ENCODE measurements around the gene CASP9. TPM values are rescaled to one million over a fixed set of nuclear protein-coding genes. Genes with fewer than 3 reads are reported as not detected.
"Not testable (repeated sequence)": the region's sequence is repeated elsewhere in the genome, so short reads cannot be mapped to it uniquely, and the experiment has no call there.

CASP9 gene
- polyA plus RNA-seq, 6 donors from 2014 or later: 4.8 to 17.7 (median 14.7) TPM

DNA sequence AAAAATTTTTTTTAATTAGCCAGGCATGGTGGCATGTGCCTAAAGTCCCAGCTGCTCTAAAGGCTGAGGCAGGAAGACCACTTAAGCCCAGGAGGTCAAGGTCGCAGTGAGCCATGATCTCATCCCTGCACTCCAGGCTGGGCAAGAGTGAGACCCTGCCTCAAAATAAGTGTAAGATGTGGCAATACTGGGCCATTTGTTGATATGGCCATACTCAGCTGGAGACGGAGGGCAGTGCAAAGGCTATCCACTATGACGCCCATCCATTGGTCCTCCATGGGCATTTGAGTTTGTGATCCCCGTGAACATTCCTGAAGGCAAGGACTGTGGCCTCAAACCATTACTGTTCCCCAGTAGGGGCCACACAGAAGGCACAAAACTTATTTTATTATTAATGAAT is 1.5 kb downstream of the CASP9 start:
- H3K9me3 Mint-ChIP-seq: no peaks in the 10 kb centered on the region
- peaks cover 31 to 56% (median 38%) of the 10 kb centered on the region in 3 donors for H3K4me1 Mint-ChIP-seq
- DNase-seq: no peak

DNA sequence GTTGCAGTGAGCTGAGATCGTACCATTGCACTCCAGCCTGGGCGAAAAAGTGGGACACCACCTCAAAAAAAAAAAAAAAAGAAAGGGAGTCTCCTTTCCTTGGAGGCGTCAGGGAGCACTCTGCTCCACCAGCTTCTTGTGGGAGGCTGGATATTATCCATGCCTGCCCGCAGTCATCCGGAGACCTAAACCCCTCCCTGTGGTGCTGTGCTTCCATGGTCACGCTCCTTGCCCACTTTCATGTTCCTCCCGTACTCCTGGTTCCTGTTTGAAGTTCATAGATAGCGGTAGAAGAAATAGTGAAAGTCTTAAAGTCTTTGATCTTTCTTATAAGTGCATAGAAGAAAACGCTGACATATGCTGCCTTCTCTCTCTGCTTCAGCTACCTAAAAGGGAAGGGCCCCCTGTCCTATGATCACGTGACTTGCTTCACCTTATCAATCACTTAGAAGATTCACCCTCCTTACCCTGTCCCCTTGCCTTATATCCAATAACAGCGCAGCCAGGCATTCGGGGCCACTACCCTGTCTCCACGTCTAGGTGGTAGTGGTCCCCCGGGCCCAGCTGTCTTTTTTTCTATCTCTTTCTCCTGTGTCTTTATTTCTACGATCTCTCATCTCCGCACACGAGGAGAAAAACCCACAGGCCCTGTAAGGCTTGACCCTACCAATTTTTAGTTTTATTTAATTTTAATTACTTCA is 2.7 kb downstream of the CASP9 start:
- Mint-ChIP-seq H3K4me3 (peak overlapping the region in 1 of 8 donors; percentile 55), H3K4me1 (peaks cover 30 to 54% (median 31%) of the 10 kb centered on the region in 3 donors), H3K27ac (peak overlapping the region in 3 of 6 donors; percentile 52 to 63 (median 63))
- not testable (repeated sequence) for H3K36me3 Mint-ChIP-seq; H3K27me3 Mint-ChIP-seq; ATAC-seq (ENCODE audit: low read depth in 2 of 2); H3K9me3 Mint-ChIP-seq; DNase-seq

More for the DNA sequence above, 1.5 kb downstream of the CASP9 start:
- peak overlapping the region in 3 of 8 donors; percentile 39 to 95 (median 89) for H3K4me3 Mint-ChIP-seq
- ATAC-seq (ENCODE audit: low read depth in 2 of 2): no peak
- peak overlapping the region in 2 of 6 donors; percentile 69 to 99 for H3K27ac Mint-ChIP-seq
- no peaks in the 10 kb centered on the region for H3K27me3 Mint-ChIP-seq
- peaks cover 0 to under 1% of the 10 kb centered on the region in 2 donors for H3K36me3 Mint-ChIP-seq

DNA sequence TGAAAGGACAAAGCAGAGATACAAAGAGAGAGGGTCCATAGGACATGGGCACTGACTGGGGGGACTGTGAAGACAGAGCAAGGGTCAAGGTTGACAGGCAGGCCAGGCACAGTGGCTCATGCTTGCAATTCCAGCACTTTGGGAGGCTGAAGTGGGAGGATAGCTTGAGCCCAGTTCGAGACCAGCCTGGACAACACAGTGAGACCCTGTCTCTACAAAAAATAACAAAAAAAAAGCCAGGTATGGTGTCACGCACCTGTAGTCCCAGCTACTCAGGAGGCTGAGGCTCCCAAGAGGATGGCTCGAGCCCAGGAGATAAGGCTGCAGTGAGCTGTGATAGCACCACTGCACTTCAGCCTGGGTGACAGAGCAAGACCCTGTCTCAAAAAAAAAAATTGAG is 4.4 kb downstream of the CASP9 start:
- ATAC-seq (ENCODE audit: low read depth in 2 of 2) (no peak), DNase-seq (no peak)
- Mint-ChIP-seq H3K36me3 (peaks cover 5 to 9% of the 10 kb centered on the region in 2 donors), H3K4me3 (peak overlapping the region in 1 of 8 donors; percentile 30), H3K27me3 (no peaks in the 10 kb centered on the region), H3K4me1 (peaks cover 22 to 51% (median 29%) of the 10 kb centered on the region in 3 donors), H3K27ac (peak overlapping the region in 2 of 6 donors; percentile 85 to 93), H3K9me3 (no peaks in the 10 kb centered on the region)

DNA sequence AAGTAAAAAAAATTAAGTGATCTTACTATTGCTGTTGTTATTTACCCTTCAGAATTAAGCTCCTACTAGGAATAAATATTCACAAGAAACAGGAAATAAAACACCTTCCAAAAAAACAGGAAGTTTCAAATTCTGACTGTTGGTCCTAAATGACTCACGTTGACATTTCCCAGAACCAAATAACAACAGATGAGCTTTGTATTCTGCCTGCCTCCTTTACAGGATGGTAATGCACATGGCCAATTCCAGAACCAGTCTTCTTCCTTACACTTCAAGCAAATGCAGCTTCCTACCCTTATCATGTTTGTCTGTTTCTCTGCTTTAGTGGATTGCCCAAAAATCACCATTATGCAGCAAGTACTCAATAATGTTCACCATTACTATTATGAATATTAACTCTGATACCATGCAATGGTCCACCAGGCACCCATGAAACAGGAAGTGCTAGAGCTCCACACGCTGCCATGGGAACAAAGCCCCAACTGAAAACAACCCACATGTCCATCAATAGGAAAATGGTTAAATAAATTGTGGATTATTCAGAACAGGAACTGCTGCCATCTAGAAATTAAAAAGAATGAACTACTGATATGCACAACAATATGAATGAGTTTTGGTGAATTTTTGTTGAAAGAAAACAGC is 8.9 kb downstream of the CASP9 start:
- H3K4me1 Mint-ChIP-seq: peaks cover 16 to 47% (median 24%) of the 10 kb centered on the region in 3 donors
- no peaks in the 10 kb centered on the region for H3K9me3 Mint-ChIP-seq
- DNase-seq (no peak), ATAC-seq (ENCODE audit: low read depth in 2 of 2) (peak; percentile 32 to 60)
- peaks cover 9 to 17% of the 10 kb centered on the region in 2 donors for H3K36me3 Mint-ChIP-seq
- peak overlapping the region in 2 of 8 donors; percentile 4 to 35 for H3K4me3 Mint-ChIP-seq
- peak overlapping the region in 5 of 6 donors; percentile 13 to 73 (median 30) for H3K27ac Mint-ChIP-seq
- H3K27me3 Mint-ChIP-seq: no peaks in the 10 kb centered on the region

DNA sequence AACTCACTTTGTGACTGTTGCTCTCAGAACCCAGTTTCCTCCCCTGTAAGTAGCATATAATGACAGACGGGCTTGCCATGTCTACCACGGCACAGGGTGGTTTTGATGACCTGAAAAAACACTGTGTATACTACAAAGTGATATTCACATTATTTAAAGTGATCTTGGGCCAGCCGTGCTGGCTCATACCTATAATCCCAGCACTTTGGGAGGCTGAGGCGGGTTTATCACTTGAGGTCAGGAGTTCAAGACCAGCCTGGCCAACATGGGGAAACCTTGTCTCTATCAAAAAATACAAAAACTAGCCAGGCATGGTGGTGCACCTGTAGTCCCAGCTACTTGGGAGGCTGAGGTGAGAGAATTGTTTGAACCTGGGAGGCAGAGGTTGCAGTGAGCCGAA is 9.5 kb downstream of the CASP9 start:
- Mint-ChIP-seq H3K36me3 (peaks cover 9 to 17% of the 10 kb centered on the region in 2 donors), H3K27ac (peak overlapping the region in 1 of 6 donors; percentile 82), H3K4me1 (peaks cover 17 to 45% (median 23%) of the 10 kb centered on the region in 3 donors)
- not testable (repeated sequence) for H3K27me3 Mint-ChIP-seq; ATAC-seq (ENCODE audit: low read depth in 2 of 2); H3K9me3 Mint-ChIP-seq; DNase-seq; H3K4me3 Mint-ChIP-seq

DNA sequence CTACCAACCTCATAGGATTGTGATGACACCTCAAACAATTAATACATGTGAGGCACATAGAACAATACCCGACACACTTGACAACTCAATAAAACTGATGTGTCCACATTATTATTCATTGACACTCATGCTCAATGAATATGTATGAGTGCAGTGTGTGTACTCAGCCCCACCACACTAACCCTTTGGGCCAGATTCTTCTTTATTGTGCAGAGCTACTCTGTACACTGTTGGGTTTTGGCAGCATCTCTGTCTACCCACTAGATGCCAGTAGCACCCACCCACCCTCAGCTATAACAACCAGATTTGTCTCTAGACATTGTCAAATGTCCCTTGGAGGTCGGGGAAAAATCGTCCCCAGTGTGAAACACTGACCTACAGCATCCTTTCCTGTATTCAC is 10.1 kb downstream of the CASP9 start:
- Mint-ChIP-seq H3K27me3 (no peaks in the 10 kb centered on the region), H3K4me3 (no peak overlapping the region), H3K36me3 (peaks cover 9 to 17% of the 10 kb centered on the region in 2 donors), H3K27ac (peak overlapping the region in 1 of 6 donors; percentile 51), H3K9me3 (no peaks in the 10 kb centered on the region), H3K4me1 (peaks cover 21 to 44% (median 23%) of the 10 kb centered on the region in 3 donors)
- ATAC-seq (ENCODE audit: low read depth in 2 of 2): no peak
- no peak for DNase-seq

DNA sequence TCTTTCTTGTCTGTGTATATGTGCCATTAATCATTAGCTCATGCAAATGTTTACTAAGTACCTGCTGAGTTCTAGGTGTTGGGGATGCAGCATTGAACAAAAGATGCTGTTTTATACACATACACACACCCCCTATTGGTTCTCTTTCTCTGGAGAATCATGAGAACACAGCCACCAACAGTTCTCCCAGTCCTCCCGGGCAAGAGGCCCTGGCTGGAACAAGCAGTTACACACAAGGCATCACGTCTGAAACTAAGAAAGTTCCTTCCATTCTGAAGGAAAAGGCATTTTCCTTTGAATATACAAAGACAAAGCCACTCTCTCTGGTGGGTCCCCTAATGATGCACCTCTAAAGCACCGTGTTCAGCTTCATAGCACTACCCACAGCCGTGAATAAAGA is 10.8 kb downstream of the CASP9 start:
- Mint-ChIP-seq H3K4me1 (peaks cover 23 to 40% (median 24%) of the 10 kb centered on the region in 3 donors), H3K4me3 (no peak overlapping the region), H3K27me3 (no peaks in the 10 kb centered on the region), H3K27ac (peak overlapping the region in 2 of 6 donors; percentile 22 to 39), H3K9me3 (no peaks in the 10 kb centered on the region), H3K36me3 (peaks cover 9 to 17% of the 10 kb centered on the region in 2 donors)
- DNase-seq: no peak
- ATAC-seq (ENCODE audit: low read depth in 2 of 2): no peak

DNA sequence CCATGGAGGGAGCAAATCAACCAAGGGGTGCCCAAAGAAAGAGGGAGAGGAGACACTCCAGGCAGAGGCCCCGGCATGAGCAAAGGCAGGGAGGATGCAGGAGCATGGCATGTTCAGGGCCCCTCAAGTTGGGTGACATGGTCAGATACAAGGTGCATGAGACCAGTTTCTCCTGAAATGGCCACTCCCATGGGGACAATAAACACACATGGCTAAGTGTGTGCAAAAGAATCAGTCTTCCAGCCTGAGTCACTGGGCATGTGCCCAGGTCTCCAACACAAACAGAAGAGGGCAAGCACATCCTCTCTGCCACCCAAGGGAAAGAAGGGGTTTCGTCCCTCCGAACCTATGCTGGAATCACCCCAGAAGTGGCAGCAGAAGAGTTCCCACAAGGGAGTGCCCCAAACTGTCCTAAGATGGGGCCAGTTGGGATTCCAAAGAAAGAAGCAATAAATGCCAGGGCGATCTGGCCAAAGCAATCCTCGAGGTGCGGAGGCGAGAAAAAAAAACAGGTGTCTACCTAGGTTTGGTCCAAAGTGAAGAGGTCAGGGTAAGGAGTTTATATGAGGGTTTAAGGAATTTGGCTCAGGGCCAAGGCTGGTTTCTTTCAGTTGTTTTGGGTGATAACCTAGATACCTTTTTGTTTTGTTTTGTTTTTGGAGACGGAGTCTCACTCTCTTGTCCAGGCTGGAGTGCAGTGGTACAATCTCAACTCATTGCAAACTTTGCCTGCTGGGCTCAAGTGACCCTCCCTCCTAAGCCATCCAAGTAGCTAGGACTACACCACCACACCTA is 13.2 kb downstream of the CASP9 start:
- Mint-ChIP-seq H3K36me3 (peaks cover 4 to 8% of the 10 kb centered on the region in 2 donors), H3K4me1 (peaks cover 19 to 31% (median 23%) of the 10 kb centered on the region in 3 donors), H3K4me3 (no peak overlapping the region), H3K9me3 (no peaks in the 10 kb centered on the region), H3K27ac (peak overlapping the region in 1 of 6 donors; percentile 18), H3K27me3 (no peaks in the 10 kb centered on the region)
- ATAC-seq (ENCODE audit: low read depth in 2 of 2) (no peak), DNase-seq (no peak)

DNA sequence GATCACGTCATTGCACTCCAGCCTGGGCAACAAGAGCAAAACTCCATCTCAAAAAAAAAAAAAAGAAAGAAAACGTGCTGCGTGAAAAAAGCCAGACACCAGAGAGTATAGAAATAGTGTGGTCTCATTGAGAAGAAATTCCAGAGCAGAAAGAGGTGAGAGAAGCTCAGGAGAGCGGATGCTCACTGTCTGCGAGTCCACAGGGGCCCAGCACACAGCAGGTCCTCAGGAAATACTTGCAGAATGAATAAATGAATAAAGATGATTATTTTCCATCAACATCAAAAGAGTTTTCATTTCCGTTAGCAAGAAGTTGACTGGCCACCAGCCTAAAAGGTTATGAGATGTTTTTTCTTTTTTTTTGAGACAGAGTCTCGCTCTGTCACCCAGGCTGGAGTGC is 14.4 kb downstream of the CASP9 start:
- no peak for ATAC-seq (ENCODE audit: low read depth in 2 of 2)
- peaks cover 4 to 8% of the 10 kb centered on the region in 2 donors for H3K36me3 Mint-ChIP-seq
- no peaks in the 10 kb centered on the region for H3K27me3 Mint-ChIP-seq
- peaks cover 13 to 21% (median 17%) of the 10 kb centered on the region in 3 donors for H3K4me1 Mint-ChIP-seq
- no peak overlapping the region for H3K4me3 Mint-ChIP-seq
- DNase-seq: no peak
- no peaks in the 10 kb centered on the region for H3K9me3 Mint-ChIP-seq
- peak overlapping the region in 1 of 6 donors; percentile 4 for H3K27ac Mint-ChIP-seq

DNA sequence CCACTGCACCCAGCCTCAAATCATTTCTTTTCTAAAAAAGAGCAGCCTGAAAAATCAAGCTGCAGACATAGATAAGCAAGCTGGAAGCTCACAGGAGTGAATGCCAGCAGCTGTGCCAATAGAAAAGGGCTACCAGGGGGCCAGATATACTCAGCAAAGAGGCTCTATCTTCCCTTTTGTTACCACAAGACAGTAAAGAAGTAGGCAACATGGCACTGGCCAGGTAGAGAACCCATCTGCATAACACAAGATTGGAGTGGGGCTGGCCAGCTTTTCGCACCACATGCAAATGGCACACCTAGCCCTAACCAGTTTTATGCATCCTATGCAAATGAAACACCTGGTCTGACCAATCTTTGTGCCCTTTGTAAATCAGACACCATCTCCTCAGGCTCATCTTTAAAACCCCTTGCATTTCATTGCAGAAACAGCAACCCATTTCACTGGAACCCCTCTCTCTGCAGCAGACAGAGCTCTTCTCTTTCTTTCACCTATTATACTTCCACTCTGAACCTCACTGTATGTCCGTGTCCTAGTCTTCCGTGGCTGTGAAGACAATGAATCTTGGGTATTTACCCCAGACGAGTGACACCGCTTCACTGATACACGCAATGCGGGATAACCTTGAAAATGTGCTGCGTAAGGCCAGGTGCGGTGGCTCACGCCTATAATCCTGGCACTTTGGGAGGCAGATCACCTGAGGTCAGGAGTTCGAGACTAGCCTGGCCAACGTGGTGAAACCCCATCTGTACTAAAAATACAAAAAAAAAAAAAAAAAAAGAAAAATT is 15.1 kb downstream of the CASP9 start:
- no peak for DNase-seq
- Mint-ChIP-seq H3K36me3 (peaks cover 4 to 8% of the 10 kb centered on the region in 2 donors), H3K9me3 (no peaks in the 10 kb centered on the region), H3K4me3 (no peak overlapping the region), H3K4me1 (peaks cover 13 to 17% (median 14%) of the 10 kb centered on the region in 3 donors), H3K27me3 (no peaks in the 10 kb centered on the region), H3K27ac (no peak overlapping the region)
- ATAC-seq (ENCODE audit: low read depth in 2 of 2): no peak

DNA sequence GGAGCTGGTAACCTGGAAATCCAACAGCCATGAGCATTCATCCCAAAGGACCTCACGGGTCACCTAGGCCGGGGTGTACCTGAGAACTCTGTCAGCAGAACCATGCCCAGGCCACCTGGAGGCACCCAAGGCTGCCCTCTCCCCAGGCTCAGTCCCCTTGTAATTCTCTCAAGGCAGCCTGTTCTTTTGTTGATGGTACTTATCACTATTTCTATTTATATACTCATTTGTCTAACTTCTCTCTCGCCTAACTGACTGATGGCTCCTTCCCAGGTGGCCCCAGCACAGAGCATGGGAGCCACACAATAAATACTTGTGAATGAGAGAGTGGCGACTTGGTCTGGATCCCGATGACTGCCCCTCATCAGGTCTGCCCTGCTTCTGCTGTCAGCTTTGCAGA is 16.7 kb downstream of the CASP9 start:
- peak overlapping the region in 1 of 6 donors; percentile 74 for H3K27ac Mint-ChIP-seq
- ATAC-seq (ENCODE audit: low read depth in 2 of 2) (no peak), DNase-seq (no peak)
- peaks cover 13 to 17% (median 13%) of the 10 kb centered on the region in 3 donors for H3K4me1 Mint-ChIP-seq
- no peak overlapping the region for H3K4me3 Mint-ChIP-seq
- peaks cover 4 to 6% of the 10 kb centered on the region in 2 donors for H3K36me3 Mint-ChIP-seq
- H3K9me3 Mint-ChIP-seq: no peaks in the 10 kb centered on the region
- no peaks in the 10 kb centered on the region for H3K27me3 Mint-ChIP-seq

DNA sequence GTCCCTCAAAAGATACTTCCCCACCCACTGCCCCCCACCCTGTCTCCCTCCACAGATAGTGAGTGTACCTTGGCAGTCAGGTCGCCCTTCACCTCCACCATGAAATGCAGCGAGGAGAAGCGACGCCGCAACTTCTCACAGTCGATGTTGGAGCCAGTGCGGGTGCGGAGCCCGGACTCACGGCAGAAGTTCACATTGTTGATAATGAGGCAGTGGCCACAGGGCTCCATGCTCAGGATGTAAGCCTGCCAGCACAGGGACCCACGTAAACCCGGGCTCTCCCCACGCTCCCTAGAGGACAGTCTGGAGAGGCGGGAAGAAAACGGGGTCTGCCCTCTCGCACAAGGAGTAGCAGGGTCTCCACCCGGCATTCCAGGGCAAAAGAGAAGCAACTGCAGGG is 17.2 kb downstream of the CASP9 start:
- DNase-seq (no peak), ATAC-seq (ENCODE audit: low read depth in 2 of 2) (no peak)
- H3K4me1 Mint-ChIP-seq: peaks cover 13 to 17% (median 13%) of the 10 kb centered on the region in 3 donors
- no peaks in the 10 kb centered on the region for H3K27me3 Mint-ChIP-seq
- no peaks in the 10 kb centered on the region for H3K9me3 Mint-ChIP-seq
- no peak overlapping the region for H3K4me3 Mint-ChIP-seq
- peak overlapping the region in 1 of 6 donors; percentile 74 for H3K27ac Mint-ChIP-seq
- peaks cover 1 to 4% of the 10 kb centered on the region in 2 donors for H3K36me3 Mint-ChIP-seq

Data from naive B cell (primary cell).